GM23338 (cell line): ENCODE results near the gene ERI3. TPM values are rescaled to one million over a fixed set of nuclear protein-coding genes. Genes with fewer than 3 reads are reported as not detected.
A peak's percentile ranks its signal among the peaks of the same experiment; 100 is the strongest.

ENCODE experiments used
- ATAC-seq: fragments of 200-7000 bp; cut with Tn5 transposase; 3 replicates; pipeline ENCODE4 v1.9.1; 2020
- DNase-seq: peaks from one replicate; pipeline ENCODE4 v3.0.0-alpha.2; 2015; ENCODE audit warnings: low spot score
- H2AFZ ChIP-seq: fragments of 200-600 bp; sonication (generic); 2 replicates; pipeline ENCODE4 v1.8.0; 2016; ENCODE audit warnings: antibody characterized with exemption, mild to moderate bottlenecking, moderate library complexity
- H3F3A ChIP-seq: fragments of 200-600 bp; sonication (generic); replicated peaks from 2 replicates; pipeline ENCODE4 v1.8.0; 2017; ENCODE audit warnings: antibody characterized with exemption, mixed run types, low read depth
- H3K27ac ChIP-seq: fragments of 200-600 bp; sonication (generic); 2 replicates; pipeline ENCODE4 v1.6.1; 2016; ENCODE audit warnings: low read depth
- H3K27me3 ChIP-seq: fragments of 200-600 bp; sonication (generic); 2 replicates; pipeline ENCODE4 v1.8.0; 2016; ENCODE audit warnings: mild to moderate bottlenecking, mixed run types, moderate library complexity; ENCODE audit not compliant: insufficient read depth
- H3K36me3 ChIP-seq: fragments of 200-600 bp; sonication (generic); 2 replicates; pipeline ENCODE4 v1.8.0; 2016; ENCODE audit warnings: mild to moderate bottlenecking; ENCODE audit not compliant: insufficient read depth
- H3K4me1 ChIP-seq: fragments of 200-600 bp; sonication (generic); 2 replicates; pipeline ENCODE4 v1.8.0; 2016; ENCODE audit warnings: mild to moderate bottlenecking, moderate library complexity; ENCODE audit not compliant: insufficient read depth
- H3K4me2 ChIP-seq: fragments of 200-600 bp; sonication (generic); 2 replicates; pipeline ENCODE4 v1.7.1; 2017; ENCODE audit warnings: mixed run types
- H3K4me3 ChIP-seq: fragments of 200-600 bp; sonication (generic); 2 replicates; pipeline ENCODE4 v1.6.1; 2016; ENCODE audit warnings: mixed run types
- H3K79me2 ChIP-seq: fragments of 200-600 bp; sonication (generic); replicated peaks from 2 replicates; pipeline ENCODE4 v1.8.0; 2017; ENCODE audit warnings: mild to moderate bottlenecking; ENCODE audit not compliant: insufficient read depth
- H3K9me2 ChIP-seq: fragments of 200-600 bp; sonication (generic); 2 replicates; pipeline ENCODE4 v1.8.0; 2017; ENCODE audit not compliant: insufficient read depth
- H4K20me1 ChIP-seq: fragments of 200-600 bp; sonication (generic); replicated peaks from 2 replicates; pipeline ENCODE4 v1.8.0; 2017; ENCODE audit warnings: mild to moderate bottlenecking; ENCODE audit not compliant: insufficient read depth
- H3K27ac Mint-ChIP-seq: 2 replicates; pipeline ENCODE4 v1.8.0; 2020; ENCODE audit warnings: inconsistent platforms, mild to moderate bottlenecking, moderate library complexity, mixed read lengths
- H3K27me3 Mint-ChIP-seq: 3 replicates; pipeline ENCODE4 v1.8.0; 2022; ENCODE audit warnings: low read depth, mild to moderate bottlenecking, moderate library complexity, mixed read lengths, inconsistent platforms; ENCODE audit not compliant: insufficient read depth, poor library complexity
- H3K36me3 Mint-ChIP-seq: 3 replicates; pipeline ENCODE4 v1.8.0; 2021; ENCODE audit warnings: low read depth, mild to moderate bottlenecking, inconsistent platforms, moderate library complexity, mixed read lengths
- H3K4me1 Mint-ChIP-seq: 3 replicates; pipeline ENCODE4 v1.8.0; 2020; ENCODE audit warnings: mild to moderate bottlenecking, inconsistent platforms, mixed read lengths
- H3K4me3 Mint-ChIP-seq: 3 replicates; pipeline ENCODE4 v1.8.0; 2021; ENCODE audit warnings: moderate library complexity, mild to moderate bottlenecking, inconsistent platforms, mixed read lengths
- H3K9me3 Mint-ChIP-seq: 3 replicates; pipeline ENCODE4 v1.8.0; 2020; ENCODE audit warnings: moderate library complexity, mild to moderate bottlenecking, inconsistent platforms, mixed read lengths
- CREB1 ChIP-seq: fragments of 250-450 bp; sonication (Bioruptor Pico); IDR thresholded peaks from 2 replicates; pipeline ENCODE4 v1.5.0; 2020; ENCODE audit warnings: low read depth, mild to moderate bottlenecking, moderate library complexity
- EZH2 ChIP-seq: fragments of 200-600 bp; sonication (generic); IDR thresholded peaks from one replicate; pipeline ENCODE4 v1.8.0; 2017; ENCODE audit warnings: antibody characterized with exemption, mild to moderate bottlenecking, low read depth; ENCODE audit not compliant: unreplicated experiment
- EZH2phosphoT487 ChIP-seq: fragments of 200-600 bp; sonication (generic); IDR thresholded peaks from one replicate; pipeline ENCODE4 v1.8.1; 2018; ENCODE audit warnings: antibody characterized with exemption; ENCODE audit not compliant: unreplicated experiment
- JUNB ChIP-seq: IDR thresholded peaks from one replicate; pipeline ENCODE4 v1.6.1; 2016; ENCODE audit warnings: antibody characterized with exemption; ENCODE audit not compliant: unreplicated experiment
- NANOG ChIP-seq: IDR thresholded peaks from 2 replicates; pipeline ENCODE4 v1.6.1; 2016; ENCODE audit warnings: antibody characterized with exemption, borderline replicate concordance
- POLR2AphosphoS5 ChIP-seq: IDR thresholded peaks from 2 replicates; pipeline ENCODE4 v1.6.1; 2016; ENCODE audit warnings: antibody characterized with exemption, low read depth
- STAT1 ChIP-seq: IDR thresholded peaks from one replicate; pipeline ENCODE4 v1.6.1; 2016; ENCODE audit warnings: antibody characterized with exemption; ENCODE audit not compliant: unreplicated experiment
- ZNF114 ChIP-seq: fragments of 250-450 bp; sonication (Bioruptor Pico); IDR thresholded peaks from 2 replicates; pipeline ENCODE4 v1.5.0; 2020; ENCODE audit warnings: mild to moderate bottlenecking, moderate library complexity
- ZNF331 ChIP-seq: fragments of 250-450 bp; sonication (Bioruptor Pico); IDR thresholded peaks from 2 replicates; pipeline ENCODE4 v1.5.0; 2020; ENCODE audit warnings: low read depth, mild to moderate bottlenecking, moderate library complexity
- polyA plus RNA-seq: library from polyadenylated mRNA; unstranded; fragments of >200 nt; fragmentation: Nextera tagmentation; extraction: Ambion mirVana; gene quantifications from 2 replicates; pipeline ENCODE4 v1.2.1, GENCODE V29; 2016
- total RNA-seq: library from RNA; depleted of rRNA; stranded (reverse); fragments of >200 nt; shearing (Covaris generic); gene quantifications from 2 replicates; pipeline ENCODE4 v1.2.3, GENCODE V29; 2014
- TF ChIP-seq, protein P1 (sequence below), 2 experiments: fragments of 200-600 bp in 1 of 2; sonication (generic) in 1 of 2; conservative IDR thresholded peaks; 2 replicates each; pipeline versions ENCODE4 v1.5.1 to v1.6.1; 2016 to 2017; ENCODE audit warnings: antibody characterized with exemption in 2 of 2, low read depth in 2 of 2, mild to moderate bottlenecking in 2 of 2, moderate library complexity in 1 of 2
- TF ChIP-seq, protein P2 (sequence below): IDR thresholded peaks from one replicate; pipeline ENCODE4 v1.6.1; 2018; ENCODE audit warnings: antibody characterized with exemption; ENCODE audit not compliant: unreplicated experiment

Gene ERI3
- total and polyA plus RNA-seq, 2 experiments from 2014 or later = 63.0 to 70.1 TPM

DNA sequence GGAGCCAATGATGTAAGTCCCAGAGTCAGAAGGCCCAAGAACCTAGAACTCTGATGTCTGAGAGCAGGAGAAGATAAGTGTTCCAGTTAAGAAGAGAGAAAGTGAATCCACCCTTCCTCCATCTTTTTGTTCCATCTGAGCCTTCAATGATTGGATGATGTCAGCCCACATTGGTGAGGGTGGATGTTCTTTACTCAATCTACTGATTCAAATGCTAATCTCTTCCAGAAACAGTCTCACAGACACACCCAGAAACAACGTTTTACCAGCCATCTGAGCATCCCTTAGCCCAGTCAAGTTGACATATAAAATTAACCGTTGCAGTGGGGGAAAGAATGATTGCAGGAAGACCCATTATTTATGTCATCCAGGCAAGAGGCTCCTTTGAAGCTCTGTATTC is 33.5 kb upstream of the ERI3 start:
- H3K79me2 ChIP-seq = no peaks in the 10 kb centered on the region
- no peak overlapping the region for H3K4me2 ChIP-seq
- H4K20me1 ChIP-seq = no peaks in the 10 kb centered on the region
- H3K36me3 ChIP-seq = no peaks in the 10 kb centered on the region
- no peaks in the 10 kb centered on the region for H3K4me1 ChIP-seq
- no peaks in the 10 kb centered on the region for H3K9me3 Mint-ChIP-seq
- H3K27me3 ChIP-seq = no peaks in the 10 kb centered on the region; the same call in 1 of the 2 replicates
- peaks cover 3% of the 10 kb centered on the region; the same call in 2 of the 3 replicates for H3K4me1 Mint-ChIP-seq
- H2AFZ ChIP-seq = 0 out of 2 replicates have a peak overlapping the region, but pooled peaks have one; percentile 16
- H3K4me3 ChIP-seq = no peak overlapping the region
- TF ChIP-seq, protein P1, sequence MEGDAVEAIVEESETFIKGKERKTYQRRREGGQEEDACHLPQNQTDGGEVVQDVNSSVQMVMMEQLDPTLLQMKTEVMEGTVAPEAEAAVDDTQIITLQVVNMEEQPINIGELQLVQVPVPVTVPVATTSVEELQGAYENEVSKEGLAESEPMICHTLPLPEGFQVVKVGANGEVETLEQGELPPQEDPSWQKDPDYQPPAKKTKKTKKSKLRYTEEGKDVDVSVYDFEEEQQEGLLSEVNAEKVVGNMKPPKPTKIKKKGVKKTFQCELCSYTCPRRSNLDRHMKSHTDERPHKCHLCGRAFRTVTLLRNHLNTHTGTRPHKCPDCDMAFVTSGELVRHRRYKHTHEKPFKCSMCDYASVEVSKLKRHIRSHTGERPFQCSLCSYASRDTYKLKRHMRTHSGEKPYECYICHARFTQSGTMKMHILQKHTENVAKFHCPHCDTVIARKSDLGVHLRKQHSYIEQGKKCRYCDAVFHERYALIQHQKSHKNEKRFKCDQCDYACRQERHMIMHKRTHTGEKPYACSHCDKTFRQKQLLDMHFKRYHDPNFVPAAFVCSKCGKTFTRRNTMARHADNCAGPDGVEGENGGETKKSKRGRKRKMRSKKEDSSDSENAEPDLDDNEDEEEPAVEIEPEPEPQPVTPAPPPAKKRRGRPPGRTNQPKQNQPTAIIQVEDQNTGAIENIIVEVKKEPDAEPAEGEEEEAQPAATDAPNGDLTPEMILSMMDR (conservative IDR thresholded peaks at IDR 0.05; ENCODE audit: low read depth in 2 of 2) = no peak
- TF ChIP-seq EZH2 (no peak), JUNB (no peak), POLR2AphosphoS5 (no peak), STAT1 (no peak), ZNF114 (CRISPR knock-in tag) (no peak)
- no peak overlapping the region for H3K27ac ChIP-seq
- H3K27me3 Mint-ChIP-seq = peaks cover 3% of the 10 kb centered on the region
- no peaks in the 10 kb centered on the region for H3F3A ChIP-seq
- H3K4me3 Mint-ChIP-seq = no peak overlapping the region
- no peaks in the 10 kb centered on the region for H3K36me3 Mint-ChIP-seq
- no peak overlapping the region for H3K27ac Mint-ChIP-seq
- DNase-seq = no peak
- H3K9me2 ChIP-seq = no peaks in the 10 kb centered on the region
- ATAC-seq = no peak

DNA sequence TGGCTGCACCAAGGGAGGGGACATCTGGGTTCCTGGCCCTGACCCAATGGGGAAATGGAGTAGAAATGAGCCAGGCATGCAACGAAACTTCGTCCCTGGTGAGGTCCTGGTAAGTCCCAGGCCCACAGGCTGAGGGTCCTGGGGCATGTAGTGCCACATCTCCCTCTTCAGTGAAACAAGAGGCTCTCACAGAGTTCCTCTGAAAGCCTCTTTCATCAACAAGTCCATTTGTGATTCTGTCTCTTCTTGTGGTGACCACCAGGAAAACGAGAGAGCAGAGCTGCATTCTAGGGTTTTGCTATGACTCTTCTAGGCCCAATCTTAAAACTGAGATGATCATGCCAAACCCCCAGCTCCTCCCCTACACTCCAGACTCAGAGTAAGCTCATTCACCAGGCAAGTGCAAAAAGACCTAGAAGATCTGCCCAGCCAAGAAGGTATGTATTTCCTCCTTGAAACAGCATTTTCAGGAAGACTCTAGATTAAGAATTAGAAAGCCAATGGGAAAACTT is 25.7 kb upstream of the ERI3 start:
- Histone ChIP-seq H3K27ac (no peak overlapping the region), H3F3A (no peaks in the 10 kb centered on the region), H3K4me2 (no peak overlapping the region), H3K27me3 (no peaks in the 10 kb centered on the region), H3K36me3 (no peaks in the 10 kb centered on the region), H3K4me1 (peaks cover 6% of the 10 kb centered on the region), H2AFZ (no peak overlapping the region), H3K9me2 (no peaks in the 10 kb centered on the region), H3K79me2 (no peaks in the 10 kb centered on the region), H4K20me1 (no peaks in the 10 kb centered on the region), H3K4me3 (no peak overlapping the region)
- Mint-ChIP-seq H3K9me3 (no peaks in the 10 kb centered on the region), H3K4me3 (no peak overlapping the region), H3K27ac (no peak overlapping the region), H3K4me1 (peaks cover 18% of the 10 kb centered on the region), H3K27me3 (peaks cover 2% of the 10 kb centered on the region), H3K36me3 (no peaks in the 10 kb centered on the region)
- DNase-seq (no peak), ATAC-seq (no peak)
- no peak for TF ChIP-seq ZNF331 (CRISPR knock-in tag)
- TF ChIP-seq, protein P2, sequence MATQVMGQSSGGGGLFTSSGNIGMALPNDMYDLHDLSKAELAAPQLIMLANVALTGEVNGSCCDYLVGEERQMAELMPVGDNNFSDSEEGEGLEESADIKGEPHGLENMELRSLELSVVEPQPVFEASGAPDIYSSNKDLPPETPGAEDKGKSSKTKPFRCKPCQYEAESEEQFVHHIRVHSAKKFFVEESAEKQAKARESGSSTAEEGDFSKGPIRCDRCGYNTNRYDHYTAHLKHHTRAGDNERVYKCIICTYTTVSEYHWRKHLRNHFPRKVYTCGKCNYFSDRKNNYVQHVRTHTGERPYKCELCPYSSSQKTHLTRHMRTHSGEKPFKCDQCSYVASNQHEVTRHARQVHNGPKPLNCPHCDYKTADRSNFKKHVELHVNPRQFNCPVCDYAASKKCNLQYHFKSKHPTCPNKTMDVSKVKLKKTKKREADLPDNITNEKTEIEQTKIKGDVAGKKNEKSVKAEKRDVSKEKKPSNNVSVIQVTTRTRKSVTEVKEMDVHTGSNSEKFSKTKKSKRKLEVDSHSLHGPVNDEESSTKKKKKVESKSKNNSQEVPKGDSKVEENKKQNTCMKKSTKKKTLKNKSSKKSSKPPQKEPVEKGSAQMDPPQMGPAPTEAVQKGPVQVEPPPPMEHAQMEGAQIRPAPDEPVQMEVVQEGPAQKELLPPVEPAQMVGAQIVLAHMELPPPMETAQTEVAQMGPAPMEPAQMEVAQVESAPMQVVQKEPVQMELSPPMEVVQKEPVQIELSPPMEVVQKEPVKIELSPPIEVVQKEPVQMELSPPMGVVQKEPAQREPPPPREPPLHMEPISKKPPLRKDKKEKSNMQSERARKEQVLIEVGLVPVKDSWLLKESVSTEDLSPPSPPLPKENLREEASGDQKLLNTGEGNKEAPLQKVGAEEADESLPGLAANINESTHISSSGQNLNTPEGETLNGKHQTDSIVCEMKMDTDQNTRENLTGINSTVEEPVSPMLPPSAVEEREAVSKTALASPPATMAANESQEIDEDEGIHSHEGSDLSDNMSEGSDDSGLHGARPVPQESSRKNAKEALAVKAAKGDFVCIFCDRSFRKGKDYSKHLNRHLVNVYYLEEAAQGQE = no peak
- TF ChIP-seq, protein P1 (conservative IDR thresholded peaks at IDR 0.05; ENCODE audit: low read depth in 2 of 2) = no peak
- no peak for TF ChIP-seq CREB1 (CRISPR knock-in tag)
- no peak for TF ChIP-seq STAT1
- no peak for TF ChIP-seq NANOG
- no peak for TF ChIP-seq EZH2phosphoT487
